Stimulated activated CD8-positive, alpha-beta memory T cell treated with anti-CD3 and anti-CD28 coated beads, Interleukin-12 subunit alpha, Interleukin-12 subunit beta, amount 100 ng/mL, for 24 hours (primary cell): ENCODE data around the gene EVX2.

ENCODE experiments used
- DNase-seq: peaks from one replicate; pipeline ENCODE4 v3.0.0-alpha.2; 2020; ENCODE audit errors: extremely low read depth

The EVX2 gene

DNA sequence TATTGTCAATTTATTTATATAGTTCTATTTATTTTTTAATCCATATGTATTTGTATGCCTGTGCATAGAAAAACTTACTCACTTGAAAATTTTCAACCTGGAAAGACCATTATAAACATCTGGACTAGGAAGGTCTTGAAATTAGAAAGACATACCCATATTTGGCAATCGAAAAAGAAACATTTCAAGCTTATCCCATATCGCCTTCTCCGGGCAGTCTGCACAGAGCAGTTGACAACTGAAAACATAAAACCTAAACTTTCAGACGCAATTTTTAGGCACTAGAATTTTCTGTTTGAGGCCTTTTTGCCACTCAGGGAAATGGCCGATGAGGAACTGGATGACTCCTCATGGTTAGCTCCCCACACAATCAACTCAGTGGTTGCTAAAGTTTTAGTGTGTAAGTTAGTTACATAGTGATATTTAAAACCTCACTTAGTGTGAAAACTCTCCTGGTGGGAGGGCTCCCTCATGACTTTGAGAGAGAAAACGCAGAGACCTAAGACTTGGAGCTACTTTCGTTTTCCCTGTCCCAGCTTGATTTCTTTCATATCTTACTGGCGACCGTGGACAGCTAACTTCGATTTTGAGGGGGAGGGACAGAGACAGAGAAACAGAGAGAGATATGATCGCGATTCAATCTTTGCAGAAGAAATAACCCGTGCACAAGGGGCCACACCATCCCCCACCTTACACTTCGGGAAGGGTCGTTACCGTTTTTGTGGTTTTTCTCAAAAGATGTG is 12.7 kb upstream of the EVX2 start:
- no peak for DNase-seq

DNA sequence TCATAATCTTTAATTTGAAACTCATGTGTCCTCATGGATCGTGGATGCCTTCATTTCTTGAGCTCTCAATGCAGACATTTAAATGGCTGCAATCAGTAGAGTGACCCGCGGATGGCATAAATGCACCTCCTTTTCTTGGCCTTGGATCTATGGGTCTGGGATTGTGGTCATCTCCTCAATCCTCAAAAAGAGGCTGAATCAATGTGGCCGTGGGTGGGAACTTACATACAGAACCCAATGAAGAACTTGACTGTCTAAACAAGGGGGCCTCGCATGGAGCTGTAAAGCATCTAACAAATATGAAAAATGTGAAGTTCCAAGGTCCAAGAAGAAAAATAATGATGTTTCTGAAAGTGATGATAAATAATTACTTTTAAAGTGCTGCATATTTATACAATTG is 11.7 kb upstream of the EVX2 start:
- no peak for DNase-seq

DNA sequence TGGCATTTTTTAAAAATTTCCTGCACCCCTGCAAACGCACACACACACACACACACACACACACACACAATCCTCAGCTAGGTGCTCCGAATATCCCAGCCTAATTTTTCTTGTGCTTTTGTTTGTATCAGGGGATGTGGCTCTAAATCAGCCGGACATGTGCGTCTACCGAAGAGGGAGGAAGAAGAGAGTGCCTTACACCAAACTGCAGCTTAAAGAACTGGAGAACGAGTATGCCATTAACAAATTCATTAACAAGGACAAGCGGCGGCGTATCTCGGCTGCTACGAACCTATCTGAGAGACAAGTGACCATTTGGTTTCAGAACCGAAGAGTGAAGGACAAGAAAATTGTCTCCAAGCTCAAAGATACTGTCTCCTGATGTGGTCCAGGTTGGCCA is 10.6 kb upstream of the EVX2 start:
- no peak for DNase-seq

DNA sequence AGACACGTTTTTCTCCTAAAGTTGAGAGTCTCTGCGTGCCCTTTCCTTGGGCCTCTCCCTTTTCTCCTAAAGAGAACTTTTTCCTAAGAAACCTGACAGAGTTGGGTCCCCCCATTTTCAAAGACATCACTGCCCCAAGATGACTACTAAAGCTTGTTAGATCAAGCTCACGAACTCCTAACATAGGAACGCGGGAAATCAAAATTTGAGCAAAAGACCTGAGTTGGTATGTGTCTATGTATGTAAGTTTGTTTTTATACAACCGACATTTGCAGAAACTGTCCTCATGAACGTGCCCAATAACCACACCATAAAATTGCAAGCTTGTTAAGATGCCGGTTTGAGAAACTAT is 10.1 kb upstream of the EVX2 start:
- DNase-seq: no peak

DNA sequence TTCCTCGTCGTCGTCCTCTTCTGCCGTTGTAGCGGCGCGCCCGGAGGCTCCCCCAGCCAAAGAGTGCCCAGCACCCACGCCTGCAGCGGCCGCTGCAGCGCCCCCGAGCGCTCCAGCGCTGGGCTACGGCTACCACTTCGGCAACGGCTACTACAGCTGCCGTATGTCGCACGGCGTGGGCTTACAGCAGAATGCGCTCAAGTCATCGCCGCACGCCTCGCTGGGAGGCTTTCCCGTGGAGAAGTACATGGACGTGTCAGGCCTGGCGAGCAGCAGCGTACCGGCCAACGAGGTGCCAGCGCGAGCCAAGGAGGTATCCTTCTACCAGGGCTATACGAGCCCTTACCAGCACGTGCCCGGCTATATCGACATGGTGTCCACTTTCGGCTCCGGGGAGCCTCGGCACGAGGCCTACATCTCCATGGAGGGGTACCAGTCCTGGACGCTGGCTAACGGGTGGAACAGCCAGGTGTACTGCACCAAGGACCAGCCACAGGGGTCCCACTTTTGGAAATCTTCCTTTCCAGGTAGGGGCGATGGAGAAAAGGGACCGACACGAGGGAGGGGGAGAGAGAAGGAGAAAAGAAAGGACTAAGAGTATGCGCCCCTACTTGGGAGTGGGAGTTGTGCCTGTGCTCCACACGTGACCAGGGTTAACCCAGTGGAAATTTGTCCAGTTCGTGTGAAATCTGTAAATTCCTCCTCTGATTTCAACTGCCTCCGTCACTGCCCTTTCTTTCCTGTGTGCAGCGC is 9.6 kb upstream of the EVX2 start:
- no peak for DNase-seq

GRCh38 chr2:176092270-176093144 is 8.7 kb upstream of the EVX2 start, which contains the start of gene HOXD13:
Gene HOXD13, plus strand, starts transcription at chr2:176092721. Its CDS starts 170 bp downstream, at chr2:176092891.
- no peak for DNase-seq

- no peak for DNase-seq
Observed at GRCh38 chr2:176091329-176092258, 7.8 kb upstream of the EVX2 start.

- no peak for DNase-seq
Observed at GRCh38 chr2:176090862-176091261, 7.1 kb upstream of the EVX2 start.

GRCh38 chr2:176089843-176090395 is 6.2 kb upstream of the EVX2 start:
- DNase-seq: no peak

DNA sequence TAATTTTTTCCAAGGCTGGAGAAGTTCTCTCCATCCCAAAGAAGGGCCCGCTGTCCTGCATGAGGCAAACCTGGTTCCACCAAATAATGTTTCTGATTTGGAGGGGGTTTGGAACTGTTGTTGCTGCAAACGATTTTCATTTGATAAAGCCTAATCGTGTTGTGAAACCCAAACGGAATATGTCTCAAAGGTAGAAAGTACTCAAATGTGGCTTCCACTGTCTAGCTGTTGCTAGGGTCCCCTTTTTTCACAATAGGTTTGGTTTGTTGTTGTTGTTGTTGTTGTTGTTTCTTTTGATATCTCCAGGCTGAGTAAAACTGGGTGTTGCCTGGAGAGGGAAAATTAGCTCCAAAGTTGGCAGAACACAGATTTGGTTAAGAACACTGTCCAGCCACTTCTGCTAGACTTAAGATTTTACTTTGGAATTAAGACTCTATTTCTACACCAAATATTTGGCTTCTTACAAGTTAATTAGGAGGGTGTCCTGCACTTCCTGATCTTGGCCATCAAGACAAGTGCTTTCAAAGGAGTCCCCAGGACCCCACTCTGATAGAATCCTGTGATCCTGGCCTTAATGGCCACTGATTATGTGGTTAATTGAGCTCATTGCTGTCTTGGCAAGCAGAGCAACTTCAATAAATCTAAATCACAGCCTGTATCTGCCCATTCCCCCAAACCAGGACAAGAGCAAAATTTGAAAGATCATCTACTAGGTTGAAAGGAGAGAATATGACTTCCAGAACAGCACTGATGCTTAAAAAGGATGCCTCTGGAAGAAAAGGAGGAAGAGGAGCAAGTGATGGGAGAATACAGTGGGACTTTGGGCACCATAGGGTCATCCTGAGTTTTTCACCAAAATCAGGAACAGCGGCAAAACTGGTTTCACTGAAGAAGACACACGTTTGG is 5.4 kb upstream of the EVX2 start:
- no peak for DNase-seq

DNA sequence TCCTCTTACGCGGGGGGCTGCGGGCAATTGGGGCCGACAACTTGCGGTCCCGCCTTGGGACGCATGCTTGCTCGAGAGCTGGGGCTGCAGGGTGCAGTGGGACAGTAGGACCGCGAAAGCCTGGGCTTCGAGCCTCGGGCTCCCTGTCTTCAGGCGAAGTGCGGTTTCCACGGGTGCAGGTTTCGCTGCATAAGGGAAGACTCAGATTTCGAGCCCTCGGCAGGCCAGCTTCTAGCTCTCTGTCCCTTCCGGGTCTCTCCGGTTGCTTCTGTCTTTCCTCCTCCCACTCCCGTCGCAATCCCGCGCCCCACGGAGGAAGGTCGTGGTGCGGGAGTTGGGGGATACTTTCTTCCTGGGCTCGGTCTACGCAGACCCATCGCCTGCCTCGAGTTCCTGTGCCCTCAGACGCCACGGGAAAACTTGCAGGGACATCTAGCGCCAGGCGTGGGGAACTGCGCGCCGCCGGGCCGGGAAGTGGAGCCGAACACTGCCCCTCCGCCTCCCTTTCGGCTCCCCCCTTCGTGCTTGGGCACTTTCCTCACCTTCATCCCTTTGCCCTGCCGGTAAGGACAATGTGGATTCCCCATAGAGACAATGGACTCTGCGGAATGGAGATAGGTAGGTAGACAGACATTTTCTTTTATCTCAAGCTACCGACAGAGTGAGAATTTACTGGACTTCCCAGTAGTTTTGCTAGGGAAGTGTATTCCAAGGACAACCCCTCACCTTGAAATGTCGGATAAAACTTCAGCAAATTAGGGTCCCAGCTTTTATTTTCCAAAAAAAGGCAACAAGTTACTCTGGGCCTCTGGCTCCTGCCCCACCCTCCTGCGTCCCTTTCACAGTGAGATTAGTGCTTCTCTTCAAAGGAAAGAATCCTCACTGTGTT is 4.5 kb upstream of the EVX2 start:
- no peak for DNase-seq

DNA sequence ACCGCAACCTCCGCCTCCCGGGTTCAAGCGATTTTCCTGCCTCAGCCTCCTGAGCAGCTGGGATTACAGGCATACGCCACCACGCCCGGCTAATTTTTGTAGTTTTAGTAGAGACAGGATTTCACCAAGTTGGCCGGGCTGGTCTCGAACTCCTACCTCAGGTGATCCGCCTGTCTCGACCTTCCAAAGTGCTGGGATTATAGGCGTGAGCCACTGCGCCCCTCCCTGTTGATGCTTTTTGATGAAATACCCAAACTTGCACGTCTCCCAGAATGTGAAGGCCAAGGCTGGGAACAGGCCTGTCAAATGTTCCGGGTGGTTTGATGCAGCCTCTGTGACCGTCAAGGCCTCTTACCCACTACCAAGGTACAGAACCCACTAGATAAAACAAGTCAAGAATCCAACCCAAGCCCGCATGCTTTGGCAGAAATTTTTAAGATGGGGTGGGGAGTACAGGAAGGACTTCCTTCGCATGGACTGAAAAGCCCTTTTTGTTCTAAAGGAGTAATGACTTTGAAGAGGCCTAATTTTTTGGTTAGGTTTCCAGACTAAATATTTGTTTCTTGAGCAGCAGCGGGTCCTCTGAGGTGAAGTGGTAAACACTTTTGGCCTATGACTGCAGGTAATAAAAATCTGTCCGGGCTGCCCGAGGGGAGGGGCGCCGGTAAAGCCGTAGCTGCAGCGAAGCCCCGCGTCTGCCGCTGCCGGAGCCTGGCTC is 3.7 kb upstream of the EVX2 start:
- no peak for DNase-seq

DNA sequence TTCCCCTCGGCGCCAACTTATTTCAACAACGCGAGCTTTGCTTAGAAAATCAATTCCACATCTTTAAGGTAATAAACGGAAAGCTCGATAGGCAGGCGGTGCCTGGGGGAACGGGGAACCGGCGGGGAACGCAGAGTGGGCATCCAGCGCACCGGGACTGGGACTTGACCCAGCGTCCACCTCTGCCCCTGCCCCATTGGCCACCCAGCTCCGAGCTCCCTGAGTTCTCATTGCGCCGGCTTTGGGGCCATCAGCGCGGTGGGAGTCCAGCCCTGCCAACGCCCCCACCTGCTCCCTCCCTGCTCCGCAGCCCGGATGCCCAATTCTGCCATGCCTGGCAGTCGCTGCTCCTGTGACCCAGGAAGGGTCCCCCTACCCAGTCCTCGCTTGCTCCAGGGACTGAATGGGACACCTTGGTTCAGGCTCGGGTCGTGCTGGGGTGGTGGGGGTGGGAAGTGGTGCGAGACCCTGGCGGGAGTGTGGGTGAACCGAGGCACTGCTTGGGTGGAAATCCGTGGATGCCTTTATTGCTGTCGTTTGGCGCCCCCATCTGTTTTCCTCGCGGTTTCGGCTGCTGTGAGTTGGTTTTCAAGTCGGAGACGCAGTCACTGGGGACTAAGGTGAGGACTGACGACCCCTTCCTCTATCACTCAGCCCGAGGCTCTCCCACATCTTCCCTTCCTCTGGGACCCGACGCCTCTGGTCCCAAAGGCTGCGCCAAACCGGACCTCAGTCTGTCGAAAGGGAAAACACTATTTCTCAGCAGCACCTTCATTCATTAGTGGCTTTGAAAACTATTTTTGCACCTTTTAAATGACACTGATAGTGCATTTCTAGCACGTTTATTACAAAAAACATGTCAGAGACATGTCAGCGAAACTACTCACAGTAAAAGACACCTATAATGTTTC is 2.4 kb upstream of the EVX2 start:
- no peak for DNase-seq

DNA sequence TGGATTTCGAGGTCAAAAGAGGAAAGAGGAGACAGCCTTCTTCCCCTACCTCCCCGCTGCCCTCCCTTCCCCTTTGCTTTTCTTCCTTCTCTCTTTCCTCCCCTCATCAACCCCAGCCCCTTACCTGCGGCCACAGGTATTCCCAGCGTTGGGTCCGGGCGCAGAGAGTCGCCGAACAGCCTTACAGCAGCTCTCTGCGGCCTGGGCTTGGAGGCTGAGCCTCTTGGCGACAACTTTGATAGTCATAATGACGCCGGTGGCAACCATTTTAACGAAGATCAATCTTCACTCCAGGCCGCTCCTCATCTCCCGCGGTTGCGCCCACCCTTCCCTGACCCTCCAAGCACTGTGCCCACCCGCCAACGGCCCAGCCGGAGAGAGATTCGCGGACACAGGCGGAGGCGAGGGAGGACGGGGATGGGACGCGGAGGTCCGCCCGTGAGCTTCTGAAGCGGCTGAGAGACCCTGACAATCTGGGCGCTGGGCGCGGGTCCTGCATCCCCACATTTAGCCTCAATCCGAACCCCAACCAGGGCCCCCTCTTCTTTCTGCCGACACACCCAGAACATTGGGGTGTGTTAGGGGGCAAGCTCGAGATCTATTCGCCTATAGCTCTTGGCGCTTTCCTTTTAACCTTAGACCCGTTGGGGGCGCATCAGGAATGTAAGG is 1.5 kb upstream of the EVX2 start:
- DNase-seq: no peak

- no peak for DNase-seq
Observed at GRCh38 chr2:176084611-176085119, 903 bp upstream of the EVX2 start.
